HL-60 (cell line): Measurements from ENCODE around the gene PHYHIPL.

Source experiments
- CTCF ChIP-seq: IDR thresholded peaks from one replicate; pipeline ENCODE4 v1.5.1; 2011; ENCODE audit warnings: low read length, control low read depth, inconsistent platforms; ENCODE audit not compliant: insufficient read depth
- GABPA ChIP-seq: IDR thresholded peaks from 2 replicates; pipeline ENCODE4 v1.6.1; 2012; ENCODE audit warnings: low read depth
- POLR2AphosphoS5 ChIP-seq: IDR thresholded peaks from 2 replicates; pipeline ENCODE4 v1.6.1; 2012; ENCODE audit warnings: low read depth
- SPI1 ChIP-seq: IDR thresholded peaks from 2 replicates; pipeline ENCODE4 v1.6.1; 2012; ENCODE audit warnings: low read depth, mild to moderate bottlenecking, borderline replicate concordance
- TF ChIP-seq, protein P1 (sequence below): IDR thresholded peaks from 2 replicates; pipeline ENCODE4 v1.6.1; 2012; ENCODE audit warnings: low read depth; ENCODE audit not compliant: insufficient replicate concordance

DNA sequence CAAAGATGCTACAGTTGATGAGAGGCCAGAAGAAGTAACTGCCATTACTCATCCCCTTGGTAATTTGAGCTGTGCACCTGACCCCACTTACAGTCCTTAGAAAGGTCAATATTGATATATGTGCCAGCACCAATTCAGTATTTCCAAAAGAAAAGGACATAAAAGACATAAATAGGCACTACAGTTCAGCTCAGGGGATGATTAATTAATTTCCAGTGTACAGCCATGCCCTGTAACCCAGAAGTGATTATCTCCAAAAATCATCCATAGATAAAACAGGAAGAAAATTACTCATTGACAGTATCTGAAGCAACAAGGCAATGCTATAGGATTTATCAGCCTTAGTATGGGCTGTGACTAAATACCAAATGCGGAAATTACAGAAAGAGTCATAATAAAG, 82.4 kb downstream of the PHYHIPL start:
- TF ChIP-seq CTCF (no peak), POLR2AphosphoS5 (no peak), SPI1 (no peak), GABPA (no peak)
- TF ChIP-seq, protein P1, sequence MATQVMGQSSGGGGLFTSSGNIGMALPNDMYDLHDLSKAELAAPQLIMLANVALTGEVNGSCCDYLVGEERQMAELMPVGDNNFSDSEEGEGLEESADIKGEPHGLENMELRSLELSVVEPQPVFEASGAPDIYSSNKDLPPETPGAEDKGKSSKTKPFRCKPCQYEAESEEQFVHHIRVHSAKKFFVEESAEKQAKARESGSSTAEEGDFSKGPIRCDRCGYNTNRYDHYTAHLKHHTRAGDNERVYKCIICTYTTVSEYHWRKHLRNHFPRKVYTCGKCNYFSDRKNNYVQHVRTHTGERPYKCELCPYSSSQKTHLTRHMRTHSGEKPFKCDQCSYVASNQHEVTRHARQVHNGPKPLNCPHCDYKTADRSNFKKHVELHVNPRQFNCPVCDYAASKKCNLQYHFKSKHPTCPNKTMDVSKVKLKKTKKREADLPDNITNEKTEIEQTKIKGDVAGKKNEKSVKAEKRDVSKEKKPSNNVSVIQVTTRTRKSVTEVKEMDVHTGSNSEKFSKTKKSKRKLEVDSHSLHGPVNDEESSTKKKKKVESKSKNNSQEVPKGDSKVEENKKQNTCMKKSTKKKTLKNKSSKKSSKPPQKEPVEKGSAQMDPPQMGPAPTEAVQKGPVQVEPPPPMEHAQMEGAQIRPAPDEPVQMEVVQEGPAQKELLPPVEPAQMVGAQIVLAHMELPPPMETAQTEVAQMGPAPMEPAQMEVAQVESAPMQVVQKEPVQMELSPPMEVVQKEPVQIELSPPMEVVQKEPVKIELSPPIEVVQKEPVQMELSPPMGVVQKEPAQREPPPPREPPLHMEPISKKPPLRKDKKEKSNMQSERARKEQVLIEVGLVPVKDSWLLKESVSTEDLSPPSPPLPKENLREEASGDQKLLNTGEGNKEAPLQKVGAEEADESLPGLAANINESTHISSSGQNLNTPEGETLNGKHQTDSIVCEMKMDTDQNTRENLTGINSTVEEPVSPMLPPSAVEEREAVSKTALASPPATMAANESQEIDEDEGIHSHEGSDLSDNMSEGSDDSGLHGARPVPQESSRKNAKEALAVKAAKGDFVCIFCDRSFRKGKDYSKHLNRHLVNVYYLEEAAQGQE, result no peak
